Spleen (tissue), 11 donors: ENCODE results near the gene AKT1S1. TPM values are rescaled to one million over a fixed set of nuclear protein-coding genes. Genes with fewer than 3 reads are reported as not detected.

ENCODE experiments used
- DNase-seq: peaks from one replicate; pipeline ENCODE4 v3.0.0-alpha.2; 2020
- H3K27ac ChIP-seq, 8 donors: fragments of 200-600 bp; sonication (generic) in 7 of 8; 1 replicate in 4 of 8; 2 replicates in 4 of 8; pipeline versions ENCODE4 v1.5.0 to v1.8.0; 2016 to 2021; ENCODE audit warnings: inconsistent platforms in 4 of 8, mild to moderate bottlenecking in 4 of 8, moderate library complexity in 1 of 8
- H3K27me3 ChIP-seq, 7 donors: fragments of 200-600 bp; sonication (generic) in 6 of 7; replicated peaks in 1 of 7; 1 replicate in 4 of 7; 2 replicates in 3 of 7; pipeline versions ENCODE4 v1.5.0 to v1.8.0; 2016 to 2021; ENCODE audit warnings: inconsistent platforms in 3 of 7, mild to moderate bottlenecking in 1 of 7
- H3K36me3 ChIP-seq, 6 donors: fragments of 200-600 bp; sonication (generic) in 5 of 6; 1 replicate in 4 of 6; 2 replicates in 2 of 6; pipeline versions ENCODE4 v1.5.0 to v1.8.0; 2016 to 2021; ENCODE audit warnings: inconsistent platforms in 2 of 6
- H3K4me1 ChIP-seq, 6 donors: fragments of 200-600 bp; sonication (generic) in 5 of 6; 1 replicate in 3 of 6; 2 replicates in 3 of 6; pipeline versions ENCODE4 v1.5.0 to v1.8.0; 2016 to 2021; ENCODE audit warnings: inconsistent platforms in 3 of 6
- H3K4me3 ChIP-seq, 8 donors: fragments of 200-600 bp; sonication (generic) in 7 of 8; 1 replicate in 4 of 8; 2 replicates in 4 of 8; pipeline versions ENCODE4 v1.5.0 to v1.8.0; 2016 to 2021; ENCODE audit warnings: inconsistent platforms in 4 of 8, mild to moderate bottlenecking in 4 of 8, moderate library complexity in 2 of 8
- H3K9me3 ChIP-seq, 8 donors: fragments of 200-600 bp; sonication (generic) in 7 of 8; 1 replicate in 4 of 8; 2 replicates in 4 of 8; pipeline versions ENCODE4 v1.5.0 to v1.8.0; 2016 to 2021; ENCODE audit warnings: inconsistent platforms in 4 of 8
- CTCF ChIP-seq, 11 experiments: fragments of 200-600 bp in 7 of 11; fragments of 450-650 bp in 4 of 11; sonication (generic) in 4 of 11; IDR thresholded peaks in 8 of 11; conservative IDR thresholded peaks in 3 of 11; 1 replicate in 7 of 11; 2 replicates in 4 of 11; pipeline versions ENCODE4 v1.4.0 to v1.8.0; 2016 to 2021; ENCODE audit warnings: antibody characterized with exemption in 11 of 11, inconsistent platforms in 4 of 11, mild to moderate bottlenecking in 1 of 11
- POLR2A ChIP-seq, 3 donors: fragments of 450-650 bp; IDR thresholded peaks; one replicate each; pipeline ENCODE4 v1.5.1; 2017; ENCODE audit warnings: antibody characterized with exemption in 3 of 3, mild to moderate bottlenecking in 1 of 3
- POLR2AphosphoS5 ChIP-seq, 3 donors: sonication (generic); formaldehyde crosslinking; IDR thresholded peaks; one replicate each; pipeline ENCODE4 v1.5.1; 2017; ENCODE audit warnings: antibody characterized with exemption in 3 of 3
- WGBS, 5 donors: extraction: QIAGEN DNeasy Blood & Tissue Kit in 3 of 5; methylation state at CpG; one replicate each; pipeline versions ENCODE4 v1.1.5 to v1.1.7; 2013 to 2018; 5-methylcytosine and 5-hydroxymethylcytosine counted together
- intact Hi-C: fragments of 100-400 bp; cut with DNase I; formaldehyde crosslinking; loops from one replicate; pipeline ENCODE4 v1.15.0; 2023; ENCODE audit warnings: low total_unique reads
- polyA plus RNA-seq, 3 donors: library from polyadenylated mRNA; stranded (reverse); fragments of 200-250 nt; gene quantifications; one replicate each; pipeline ENCODE4 v1.2.1, GENCODE V29; 2013
- total RNA-seq, 7 donors: library from RNA; depleted of rRNA in 3 of 7; stranded (reverse); fragments of >200 nt in 3 of 7; fragmentation: NEBNext Ultra II Directional in 4 of 7; extraction: Animal tissue kit (Norgen Biotek cat#: 25700) in 4 of 7; gene quantifications; one replicate each; pipeline versions ENCODE4 v1.1.0 to v1.2.1, GENCODE V29; 2016 to 2021
- donor health status: healthy with polysubstance abuse.
- donor health status: DM: no; HTN: no; CAD: no; lungs with moderate emphysema.
- donor health status: DM: no; HTN: no; CAD: no.
- donor health status: Bipolar disorder and iron deficiency.
- donor health status: healthy.
- donor health status: DM: no; HTN: no; CAD: no.
- donor health status: DM: yes; HTN: yes; CAD: no.

The AKT1S1 gene
- total and polyA plus RNA-seq, 10 donors: 8.7 to 27.8 (median 17.0) TPM

DNA sequence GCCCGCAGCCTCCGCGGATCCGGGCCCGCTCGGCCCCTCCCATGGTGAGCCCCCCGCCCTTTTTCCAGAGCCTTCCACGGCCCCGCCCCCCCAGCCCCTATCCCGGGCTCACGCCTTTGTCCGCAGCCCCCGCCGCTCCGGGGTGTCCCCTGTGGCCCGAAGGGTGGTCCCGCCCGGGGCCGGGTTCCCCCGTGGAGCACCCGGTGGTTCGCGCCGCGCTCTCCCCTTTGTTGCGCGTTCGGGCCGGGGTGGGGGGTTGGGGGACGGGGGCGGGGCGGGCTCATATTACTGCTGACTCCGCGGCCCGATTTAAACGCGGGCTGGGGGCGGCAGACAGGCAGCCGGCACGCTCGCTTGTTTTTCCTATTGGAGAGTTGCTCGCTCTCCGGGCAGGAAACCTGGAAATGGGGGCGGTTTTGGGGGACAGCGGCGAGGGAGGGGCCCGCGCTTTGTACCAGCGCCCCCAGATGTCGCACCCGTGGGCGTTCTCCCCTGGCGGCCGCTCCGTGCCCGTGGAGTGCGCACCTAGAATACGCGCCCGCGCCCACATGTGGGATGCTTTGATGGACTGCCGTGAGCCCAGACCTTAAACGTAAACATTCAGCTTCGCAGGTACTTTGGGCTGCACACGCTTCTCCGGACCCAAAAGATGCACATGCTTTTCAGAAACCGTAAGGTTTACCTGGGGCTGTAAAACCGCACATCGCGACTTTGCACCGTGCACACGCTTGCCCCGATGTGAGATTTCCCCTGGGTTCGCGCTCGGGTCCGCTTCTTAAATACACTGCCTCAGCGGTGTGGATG is 25.5 kb downstream of the AKT1S1 start:
- intact Hi-C loops: no loop called here
- H3K4me1 ChIP-seq: peaks cover 14 to 80% (median 50%) of the 10 kb centered on the region in 6 donors
- peaks cover 0 to 5% (median 0%) of the 10 kb centered on the region in 7 donors for H3K27me3 ChIP-seq
- H3K9me3 ChIP-seq: peaks cover 0 to 6% (median 0%) of the 10 kb centered on the region in 8 donors
- peaks cover 0 to 26% (median 22%) of the 10 kb centered on the region in 6 donors for H3K36me3 ChIP-seq
- peak overlapping the region; percentile 72 to 95 (median 78) for H3K4me3 ChIP-seq
- DNase-seq: peak; percentile 89
- peak in 2 of 3 donors; percentile 46 to 56 for TF ChIP-seq POLR2AphosphoS5 (IDR thresholded peaks at IDR 0.05)
- no peak for TF ChIP-seq POLR2A (IDR thresholded peaks at IDR 0.05)
- WGBS, 5 donors: 2 to 8% (median 3%) methylated on average over 21 to 78 of the region's 78 CpGs
- H3K27ac ChIP-seq: peak overlapping the region; percentile 97 to 100 (median 99)

GRCh38 chr19:49850487-49851342 is 26.4 kb downstream of the AKT1S1 start, which contains the start of gene PTOV1:
Gene PTOV1 (plus strand): TSS chr19:49851159.
- WGBS, 5 donors: 1 to 2% (median 1%) methylated on average over 29 to 98 of the region's 98 CpGs
- peaks cover 0 to 6% (median 0%) of the 10 kb centered on the region in 8 donors for H3K9me3 ChIP-seq
- intact Hi-C loops: no loop called here

DNA sequence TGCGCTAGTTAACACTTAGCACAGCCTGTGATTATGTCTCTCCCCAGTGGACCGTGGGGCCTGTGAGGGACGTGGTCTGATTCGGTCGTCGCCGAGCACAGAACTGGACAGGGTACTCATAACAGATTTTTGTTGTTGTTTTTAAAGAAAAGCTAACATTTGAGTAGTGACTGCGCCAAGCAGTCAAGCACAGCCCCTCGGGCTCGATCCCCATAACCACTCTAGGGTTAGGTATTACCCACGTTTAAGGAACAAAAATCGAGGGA is 27.0 kb downstream of the AKT1S1 start:
- H3K27ac ChIP-seq: peak overlapping the region; percentile 97 to 100 (median 99)
- WGBS, 5 donors: 61 to 65% (median 62%) methylated on average over 12 of the region's 12 CpGs

More at GRCh38 chr19:49850487-49851342, 26.4 kb downstream of the AKT1S1 start, which contains the start of gene PTOV1:
- Histone ChIP-seq H3K27ac (peak within 1 kb of the TSS; percentile 97 to 100 (median 99)), H3K36me3 (peaks cover 0 to 17% (median 13%) of the 10 kb centered on the region in 6 donors), H3K4me1 (peaks cover 14 to 74% (median 49%) of the 10 kb centered on the region in 6 donors), H3K27me3 (peaks cover 0 to 5% (median 0%) of the 10 kb centered on the region in 7 donors), H3K4me3 (peak within 1 kb of the TSS; percentile 72 to 95 (median 78))
- TF ChIP-seq CTCF (IDR thresholded peaks at IDR 0.05 in 8 of 11, conservative IDR thresholded peaks at IDR 0.05 in 3 of 11) (no peak), POLR2A (IDR thresholded peaks at IDR 0.05) (peak; percentile 42 to 81 (median 43)), POLR2AphosphoS5 (IDR thresholded peaks at IDR 0.05) (peak; percentile 92 to 94 (median 94))
- DNase-seq: peak; percentile 97

More for the DNA sequence above, 27.0 kb downstream of the AKT1S1 start:
- Histone ChIP-seq H3K27me3 (peaks cover 0 to 5% (median 0%) of the 10 kb centered on the region in 7 donors), H3K36me3 (peaks cover 0 to 11% (median 8%) of the 10 kb centered on the region in 6 donors), H3K4me1 (peaks cover 14 to 74% (median 48%) of the 10 kb centered on the region in 6 donors), H3K4me3 (peak overlapping the region; percentile 72 to 95 (median 78)), H3K9me3 (peaks cover 0 to 6% (median 0%) of the 10 kb centered on the region in 8 donors)
- TF ChIP-seq POLR2AphosphoS5 (IDR thresholded peaks at IDR 0.05) (no peak), POLR2A (IDR thresholded peaks at IDR 0.05) (no peak), CTCF (IDR thresholded peaks at IDR 0.05 in 8 of 11, conservative IDR thresholded peaks at IDR 0.05 in 3 of 11) (no peak)
- intact Hi-C loops: no loop called here
- DNase-seq: peak; percentile 82
